ENCODE data around the gene ANKS4B.

The ANKS4B gene

DNA sequence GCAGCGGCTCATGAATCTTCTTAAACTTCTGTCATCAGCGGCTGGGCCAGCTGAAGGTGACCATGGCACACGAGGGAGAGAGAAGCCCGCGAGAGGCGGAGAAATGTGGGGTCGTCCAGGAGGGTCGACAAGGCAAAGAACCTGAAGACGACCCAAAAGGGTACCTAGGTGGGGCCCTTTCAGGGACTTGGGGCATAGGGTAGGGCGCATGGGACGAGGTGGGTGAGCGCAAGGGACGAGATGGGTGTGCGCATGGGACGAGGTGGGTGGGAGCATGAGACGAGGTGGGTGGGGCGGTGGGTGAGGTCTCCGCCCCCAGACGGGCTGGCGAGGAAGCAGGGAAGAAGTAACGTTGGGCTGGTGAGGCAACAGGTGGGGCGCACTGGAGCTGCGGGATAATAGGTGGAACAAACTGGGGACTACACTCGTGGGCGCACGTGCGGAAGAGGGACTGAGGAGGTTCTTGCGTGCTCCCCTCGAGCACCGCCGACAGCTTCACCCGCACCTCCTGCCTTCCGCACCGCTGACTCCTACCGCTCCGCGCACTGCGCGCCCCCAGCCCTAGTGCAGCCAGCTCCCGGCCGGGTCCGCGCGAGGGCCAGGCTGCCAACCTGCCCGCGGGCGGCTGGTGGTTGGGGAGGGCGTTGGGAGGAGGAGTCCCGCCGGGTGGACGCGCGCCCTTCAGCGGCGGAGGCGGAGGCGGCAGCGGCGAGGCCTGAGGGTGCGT is 67.8 kb downstream of the ANKS4B start (continued):
- no peak; the same call in 1 of the 2 replicates for TF ChIP-seq PRDM2 (tag by site-specific recombination; IDR thresholded peaks at IDR 0.05; ENCODE audit: borderline replicate concordance)
- no peak for TF ChIP-seq ZNF416 (tag by site-specific recombination; IDR thresholded peaks at IDR 0.05)
- peak; percentile 100 for TF ChIP-seq SCRT1 (tag by site-specific recombination; IDR thresholded peaks at IDR 0.05; ENCODE audit: borderline replicate concordance)
- TF ChIP-seq ZNF26 (tag by site-specific recombination; IDR thresholded peaks at IDR 0.05) = no peak
- TF ChIP-seq ZNF37A (tag by site-specific recombination; IDR thresholded peaks at IDR 0.05) = no peak
- no peak for TF ChIP-seq ZNF140 (tag by site-specific recombination; IDR thresholded peaks at IDR 0.05)
- TF ChIP-seq GLIS2 (tag by site-specific recombination; IDR thresholded peaks at IDR 0.05) = peak; percentile 88

- Histone ChIP-seq H3K9me3 (ENCODE audit: control insufficient read depth, insufficient read depth, low read depth, low read length) (no peaks in the 10 kb centered on the region), H3K27ac (ENCODE audit: extremely low read depth, low read depth, low read length) (peak overlapping the region; percentile 45; the same call in 1 of the 2 replicates), H3K36me3 (ENCODE audit: control insufficient read depth in 2 of 2, insufficient read depth in 1 of 2, low read length in 2 of 2) (no peaks in the 10 kb centered on the region), H3K4me1 (ENCODE audit: control insufficient read depth, insufficient read depth, low read length) (no peaks in the 10 kb centered on the region), H3K4me3 (ENCODE audit: low read depth, low read length) (peak overlapping the region; percentile 76)
- CTCF ChIA-PET = interaction anchor here (1.2 to 3.7 kb wide), 4 partner anchors 38 to 452 kb away, joined by 4 to 44 read pairs (median 22); partner anchors contain the start of gene LDAF1
- POLR2A ChIA-PET = interaction anchor here (0.5 to 0.8 kb wide), 2 partner anchors 114 to 889 kb away, joined by 3 read pairs; no protein-coding TSS in a partner anchor
- TF ChIP-seq PRDM6 (tag by site-specific recombination; IDR thresholded peaks at IDR 0.05) (no peak), ZNF514 (tag by site-specific recombination; IDR thresholded peaks at IDR 0.05) (no peak), ZIC2 (tag by site-specific recombination; IDR thresholded peaks at IDR 0.05) (peak; percentile 67), ZNF23 (tag by site-specific recombination; IDR thresholded peaks at IDR 0.05; ENCODE audit: borderline replicate concordance) (no peak), BCL11A (tag by site-specific recombination; IDR thresholded peaks at IDR 0.05; ENCODE audit: low read depth) (no peak), ZXDB (tag by site-specific recombination; IDR thresholded peaks at IDR 0.05) (no peak), ZNF362 (tag by site-specific recombination; IDR thresholded peaks at IDR 0.05) (no peak), REPIN1 (tag by site-specific recombination; IDR thresholded peaks at IDR 0.05; ENCODE audit: low read depth) (no peak), HOXC10 (CRISPR knock-in tag; IDR thresholded peaks at IDR 0.05) (no peak), ZBTB8A (tag by site-specific recombination; IDR thresholded peaks at IDR 0.05) (peak; percentile 58), ZBTB48 (tag by site-specific recombination; IDR thresholded peaks at IDR 0.05) (peak; percentile 48; the same call in 1 of the 2 replicates), PRDM4 (tag by site-specific recombination; IDR thresholded peaks at IDR 0.05) (no peak), SALL2 (tag by site-specific recombination; IDR thresholded peaks at IDR 0.05; ENCODE audit: borderline replicate concordance) (no peak), ZNF777 (tag by site-specific recombination; IDR thresholded peaks at IDR 0.05; ENCODE audit: borderline replicate concordance) (no peak), FEZF1 (tag by site-specific recombination; IDR thresholded peaks at IDR 0.05) (no peak), WT1 (tag by site-specific recombination; IDR thresholded peaks at IDR 0.05) (no peak; the same call in 1 of the 2 replicates), ZBTB7A (tag by site-specific recombination; IDR thresholded peaks at IDR 0.05; ENCODE audit: low read depth) (no peak)
These were observed 68.4 kb downstream of the ANKS4B start for GRCh38 chr16:21301895-21302291.

All from HEK293 (cell line).